HG02885 (cell line): ENCODE measurements around the gene DCAF15.
A peak's percentile ranks its signal among the peaks of the same experiment; 100 is the strongest.

Source experiments
- ATAC-seq: cut with Tn5 transposase; IDR thresholded peaks from one replicate; pipeline ENCODE4 v1.9.1; 2021; ENCODE audit warnings: mild to moderate bottlenecking; ENCODE audit not compliant: unreplicated experiment, poor library complexity

The DCAF15 gene

GRCh38 chr19:14006085-14006765 lies 53.9 kb downstream of the DCAF15 start, which contains the start of gene RFX1:
Gene RFX1, minus strand, starts transcription at chr19:14006320. Its CDS starts 12,477 bp downstream, at chr19:13993843.
- ATAC-seq: peak; percentile 74

GRCh38 chr19:14006766-14007562 lies 54.7 kb downstream of the DCAF15 start:
- peak; percentile 43 for ATAC-seq
